ENCODE results near the gene FDPS.

Gene FDPS

DNA sequence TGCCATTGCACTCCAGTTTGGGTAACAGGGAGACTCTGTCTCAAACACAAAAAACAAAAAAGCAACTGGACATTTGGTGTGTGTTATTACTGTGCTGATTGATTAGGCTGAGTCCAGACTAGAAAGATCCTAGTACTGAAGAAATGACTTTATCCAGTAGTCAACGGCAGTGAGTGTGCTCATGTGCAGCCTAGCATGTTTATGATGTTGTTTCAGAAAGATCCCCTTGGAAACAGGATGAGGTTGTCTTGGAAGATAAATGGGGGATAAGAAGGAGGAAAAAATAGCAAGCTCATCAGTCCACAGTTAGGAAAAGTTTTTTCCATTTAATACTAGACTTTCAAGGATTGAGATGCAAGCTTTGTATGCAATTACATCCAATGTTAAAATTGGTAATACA is 26.3 kb downstream of the FDPS start:
- no peak for ATAC-seq
- Mint-ChIP-seq H3K27ac (no peak overlapping the region), H3K36me3 (peaks cover 93% of the 10 kb centered on the region)

DNA sequence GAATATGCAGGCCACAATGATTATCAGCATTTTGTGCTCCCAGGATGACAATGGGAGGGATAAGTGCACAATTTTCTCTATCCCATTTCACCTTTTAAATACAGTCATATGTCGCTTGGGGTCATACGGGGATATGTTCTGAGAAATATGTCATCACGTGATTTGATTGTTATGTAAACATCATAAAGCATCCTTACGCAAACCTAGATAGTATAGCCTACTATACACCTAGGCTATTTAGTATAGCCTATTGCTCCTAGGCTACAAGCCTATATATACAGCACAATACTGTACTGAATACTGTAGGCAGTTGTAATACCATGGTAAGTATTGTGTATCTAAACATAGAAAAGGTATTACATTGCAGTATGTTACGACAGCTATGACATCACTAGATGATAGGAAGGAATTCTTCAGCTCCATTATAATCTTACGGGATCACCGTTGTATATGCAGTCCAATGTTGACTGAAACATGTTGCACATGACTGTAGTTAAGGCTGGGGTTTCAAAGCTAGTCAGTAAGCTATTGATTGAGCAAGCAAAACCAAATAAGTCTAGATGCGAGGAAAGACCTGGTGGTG is 30.9 kb downstream of the FDPS start:
- H3K9me3 Mint-ChIP-seq = no peaks in the 10 kb centered on the region
- no peak for ATAC-seq
- no peaks in the 10 kb centered on the region for H3K4me1 Mint-ChIP-seq
- no peak for DNase-seq (ENCODE audit: low spot score in 2 of 2)
- H3K36me3 Mint-ChIP-seq = peaks cover 96% of the 10 kb centered on the region
- H3K27ac Mint-ChIP-seq = no peak overlapping the region
- H3K4me3 Mint-ChIP-seq = no peak overlapping the region

More for the DNA sequence above, 26.3 kb downstream of the FDPS start:
- no peaks in the 10 kb centered on the region for H3K9me3 Mint-ChIP-seq
- no peaks in the 10 kb centered on the region for H3K4me1 Mint-ChIP-seq
- no peak overlapping the region for H3K4me3 Mint-ChIP-seq
- DNase-seq (ENCODE audit: low spot score in 2 of 2) = no peak

GRCh38 chr1:155342842-155343241 is 34.2 kb downstream of the FDPS start:
- no peaks in the 10 kb centered on the region for H3K4me1 Mint-ChIP-seq
- no peak overlapping the region for H3K4me3 Mint-ChIP-seq
- no peak for DNase-seq (ENCODE audit: low spot score in 2 of 2)
- peak overlapping the region; percentile 23 for H3K27ac Mint-ChIP-seq
- no peak for ATAC-seq
- no peaks in the 10 kb centered on the region for H3K9me3 Mint-ChIP-seq
- H3K36me3 Mint-ChIP-seq = peaks cover 100% of the 10 kb centered on the region

DNA sequence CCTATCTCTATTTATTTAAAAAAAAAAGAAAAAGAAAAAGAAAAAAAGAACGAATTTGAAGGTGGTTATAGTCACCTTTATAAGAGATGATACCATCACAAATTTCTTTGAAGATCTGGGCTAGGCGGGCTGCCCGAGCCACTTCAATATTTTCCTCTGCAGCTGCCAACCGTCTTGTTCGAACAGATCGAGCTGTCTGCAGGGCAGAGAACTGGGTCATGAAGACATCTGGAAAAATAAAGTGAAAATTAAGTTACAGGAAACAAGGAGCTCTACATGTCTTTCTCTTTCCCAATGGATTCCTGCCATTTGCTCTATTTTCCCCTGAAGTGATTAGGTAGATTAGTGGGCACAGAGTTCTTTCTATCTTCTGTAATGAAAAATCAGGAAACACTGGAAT is 44.0 kb downstream of the FDPS start:
- peaks cover 100% of the 10 kb centered on the region for H3K36me3 Mint-ChIP-seq
- DNase-seq (ENCODE audit: low spot score in 2 of 2) (no peak), ATAC-seq (no peak)
- no peak overlapping the region for H3K27ac Mint-ChIP-seq
- no peaks in the 10 kb centered on the region for H3K4me1 Mint-ChIP-seq
- no peaks in the 10 kb centered on the region for H3K9me3 Mint-ChIP-seq
- no peak overlapping the region for H3K4me3 Mint-ChIP-seq

- Mint-ChIP-seq H3K9me3 (no peaks in the 10 kb centered on the region), H3K27ac (no peak overlapping the region), H3K4me1 (no peaks in the 10 kb centered on the region), H3K4me3 (no peak overlapping the region), H3K36me3 (peaks cover 87% of the 10 kb centered on the region)
- DNase-seq (ENCODE audit: low spot score in 2 of 2) (no peak), ATAC-seq (no peak)
These were observed 51.4 kb downstream of the FDPS start for GRCh38 chr1:155360051-155360450.
